OCI-LY7 (cell line): ENCODE results near the gene CPNE4. TPM values are rescaled to one million over a fixed set of nuclear protein-coding genes. Genes with fewer than 3 reads are reported as not detected.

ENCODE experiments used
- BruUV-seq: library from RNA; stranded (reverse); fragments of 400-500 nt; replicated peaks from 2 replicates; lab custom pipeline; 2021; lab: Mats Ljungman, UMichigan
- CTCF ChIA-PET: fragments of 300-600 bp; sonication (Branson Sonifier 250); formaldehyde crosslinking; loops from one replicate; lab custom pipeline; 2022; ENCODE audit warnings: antibody characterized with exemption; ENCODE audit not compliant: unreplicated experiment; lab: Charles Lee
- POLR2A ChIA-PET: fragments of 300-600 bp; sonication (Branson Sonifier 250); formaldehyde crosslinking; loops from one replicate; lab custom pipeline; 2022; ENCODE audit warnings: antibody characterized with exemption; lab: Charles Lee
- DNase-seq: peaks from one replicate; pipeline ENCODE4 v3.0.0-alpha.2; 2015; ENCODE audit warnings: low spot score
- H2AFZ ChIP-seq: fragments of 200-600 bp; sonication (generic), shearing (Covaris generic); 2 replicates; pipeline ENCODE4 v1.6.1; 2014; ENCODE audit warnings: mild to moderate bottlenecking, antibody characterized with exemption, low read length, moderate library complexity
- H3K27ac ChIP-seq: fragments of 200-600 bp; sonication (generic); 2 replicates; pipeline ENCODE4 v1.5.1; 2014; ENCODE audit warnings: mixed run types, low read depth, mild to moderate bottlenecking, moderate library complexity, low read length, inconsistent platforms; ENCODE audit not compliant: poor library complexity, severe bottlenecking
- H3K36me3 ChIP-seq: fragments of 200-600 bp; sonication (generic); 2 replicates; pipeline ENCODE4 v1.6.1; 2014; ENCODE audit warnings: mild to moderate bottlenecking, antibody characterized with exemption, low read length, moderate library complexity, mixed read lengths; ENCODE audit not compliant: insufficient read depth
- H3K4me1 ChIP-seq: fragments of 200-600 bp; sonication (generic); 2 replicates; pipeline ENCODE4 v1.5.1; 2014; ENCODE audit warnings: mild to moderate bottlenecking, low read length; ENCODE audit not compliant: insufficient read depth, poor library complexity, severe bottlenecking
- H3K4me2 ChIP-seq: fragments of 200-600 bp; sonication (generic); 2 replicates; pipeline ENCODE4 v1.6.1; 2014; ENCODE audit warnings: mild to moderate bottlenecking, low read length
- H3K4me3 ChIP-seq: fragments of 200-600 bp; sonication (generic); 2 replicates; pipeline ENCODE4 v1.5.1; 2014; ENCODE audit warnings: mild to moderate bottlenecking, low read depth, low read length; ENCODE audit not compliant: poor library complexity, severe bottlenecking
- H3K79me2 ChIP-seq: fragments of 200-600 bp; sonication (generic); 2 replicates; pipeline ENCODE4 v1.6.1; 2016; ENCODE audit warnings: low read depth, mild to moderate bottlenecking, low read length, moderate library complexity, mixed read lengths; ENCODE audit not compliant: insufficient read depth
- H3K9me2 ChIP-seq: fragments of 200-600 bp; sonication (generic); 2 replicates; pipeline ENCODE4 v1.6.1; 2016; ENCODE audit warnings: mild to moderate bottlenecking, low read length, mixed read lengths; ENCODE audit not compliant: insufficient read depth
- H3K9me3 ChIP-seq: fragments of 200-600 bp; sonication (generic); 2 replicates; pipeline ENCODE4 v1.6.1; 2014; ENCODE audit warnings: mild to moderate bottlenecking, mixed run types, low read length, mixed read lengths
- H4K20me1 ChIP-seq: fragments of 200-600 bp; sonication (generic); 2 replicates; pipeline ENCODE4 v1.6.1; 2014; ENCODE audit warnings: mild to moderate bottlenecking, antibody characterized with exemption, low read length, moderate library complexity, mixed read lengths; ENCODE audit not compliant: insufficient read depth
- EZH2phosphoT487 ChIP-seq: fragments of 200-600 bp; sonication (generic); IDR thresholded peaks from 2 replicates; pipeline ENCODE4 v1.6.1; 2018; ENCODE audit warnings: low read depth, borderline replicate concordance, mild to moderate bottlenecking, mixed run types, antibody characterized with exemption, low read length, moderate library complexity, mixed read lengths
- intact Hi-C: fragments of 100-400 bp; cut with micrococcal nuclease; formaldehyde crosslinking; loops from one replicate; pipeline ENCODE4 v1.10.0; 2022; ENCODE audit not compliant: unreplicated experiment
- total RNA-seq, 2 experiments: library from RNA; depleted of rRNA in 1 of 2; stranded (reverse); fragments of >200 nt in 1 of 2; shearing (Covaris generic) in 1 of 2; gene quantifications; 2 replicates each; pipeline ENCODE4 v1.2.3, GENCODE V29; 2014 to 2022
- TF ChIP-seq, protein P1 (sequence below): fragments of 200-600 bp; sonication (generic); conservative IDR thresholded peaks from 2 replicates; pipeline ENCODE4 v1.5.1; 2014; ENCODE audit warnings: mild to moderate bottlenecking, antibody characterized with exemption, low read length, moderate library complexity, mixed read lengths

Gene CPNE4
- total RNA-seq, 2 experiments from 2014 or later = not detected

DNA sequence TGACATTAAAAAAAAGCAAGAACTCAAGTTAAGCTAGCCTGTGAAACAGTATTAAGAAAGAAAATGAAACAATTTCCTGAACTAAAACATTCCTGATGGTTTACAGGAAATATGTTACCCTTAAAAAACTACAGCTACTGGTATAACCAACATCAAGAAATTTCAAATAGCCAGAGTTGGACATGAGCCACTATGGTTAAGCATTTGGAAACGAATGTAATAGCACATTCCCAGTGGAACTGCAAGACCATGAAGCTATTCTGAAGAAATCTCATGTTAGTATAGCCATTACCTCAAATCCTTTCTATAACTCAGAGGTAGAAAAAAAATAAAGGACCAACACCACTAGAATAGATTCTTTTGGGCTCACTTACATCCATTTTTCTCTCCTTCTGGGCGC is 30.2 kb downstream of the CPNE4 start:
- ChIA-PET POLR2A (interaction anchor here (0.7 kb wide), 1 partner anchor 11 kb away, joined by 4 read pairs; no protein-coding TSS in a partner anchor), CTCF (no interaction called here)
- H3K79me2 ChIP-seq = no peaks in the 10 kb centered on the region
- TF ChIP-seq, protein P1, sequence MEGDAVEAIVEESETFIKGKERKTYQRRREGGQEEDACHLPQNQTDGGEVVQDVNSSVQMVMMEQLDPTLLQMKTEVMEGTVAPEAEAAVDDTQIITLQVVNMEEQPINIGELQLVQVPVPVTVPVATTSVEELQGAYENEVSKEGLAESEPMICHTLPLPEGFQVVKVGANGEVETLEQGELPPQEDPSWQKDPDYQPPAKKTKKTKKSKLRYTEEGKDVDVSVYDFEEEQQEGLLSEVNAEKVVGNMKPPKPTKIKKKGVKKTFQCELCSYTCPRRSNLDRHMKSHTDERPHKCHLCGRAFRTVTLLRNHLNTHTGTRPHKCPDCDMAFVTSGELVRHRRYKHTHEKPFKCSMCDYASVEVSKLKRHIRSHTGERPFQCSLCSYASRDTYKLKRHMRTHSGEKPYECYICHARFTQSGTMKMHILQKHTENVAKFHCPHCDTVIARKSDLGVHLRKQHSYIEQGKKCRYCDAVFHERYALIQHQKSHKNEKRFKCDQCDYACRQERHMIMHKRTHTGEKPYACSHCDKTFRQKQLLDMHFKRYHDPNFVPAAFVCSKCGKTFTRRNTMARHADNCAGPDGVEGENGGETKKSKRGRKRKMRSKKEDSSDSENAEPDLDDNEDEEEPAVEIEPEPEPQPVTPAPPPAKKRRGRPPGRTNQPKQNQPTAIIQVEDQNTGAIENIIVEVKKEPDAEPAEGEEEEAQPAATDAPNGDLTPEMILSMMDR = no peak
- TF ChIP-seq EZH2phosphoT487 = no peak
- H4K20me1 ChIP-seq = no peaks in the 10 kb centered on the region
- H3K4me3 ChIP-seq = no peak overlapping the region
- H3K9me2 ChIP-seq = no peaks in the 10 kb centered on the region
- DNase-seq = no peak
- no peaks in the 10 kb centered on the region for H3K36me3 ChIP-seq
- H3K27ac ChIP-seq = no peak overlapping the region
- no TSS peak for BruUV-seq
- H3K4me2 ChIP-seq = no peak overlapping the region
- H2AFZ ChIP-seq = no peak overlapping the region
- no peaks in the 10 kb centered on the region for H3K9me3 ChIP-seq
- no peaks in the 10 kb centered on the region for H3K4me1 ChIP-seq
- intact Hi-C loops = no loop called here

DNA sequence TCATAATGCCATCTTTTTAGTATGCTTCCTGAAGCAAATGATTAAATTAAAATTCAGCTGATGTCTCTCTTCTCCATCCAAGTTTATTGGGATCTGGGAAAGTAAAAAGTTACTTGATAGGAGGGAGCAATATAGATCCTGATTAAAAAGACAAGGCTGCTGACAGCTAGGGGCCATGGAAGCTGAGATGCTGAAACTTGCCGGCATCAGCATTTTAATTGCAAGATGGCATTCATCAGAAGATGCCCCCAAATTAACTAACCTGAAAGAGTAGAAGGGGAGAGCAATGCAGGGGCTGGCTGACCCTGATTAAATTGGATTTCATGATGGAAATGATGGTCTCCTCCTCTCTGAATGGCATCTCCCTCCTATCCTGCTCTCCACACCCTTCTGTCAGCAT is 31.1 kb downstream of the CPNE4 start:
- Histone ChIP-seq H3K4me2 (no peak overlapping the region), H3K36me3 (no peaks in the 10 kb centered on the region), H3K79me2 (no peaks in the 10 kb centered on the region), H3K4me3 (no peak overlapping the region), H3K9me3 (no peaks in the 10 kb centered on the region), H4K20me1 (no peaks in the 10 kb centered on the region), H2AFZ (no peak overlapping the region), H3K27ac (no peak overlapping the region), H3K4me1 (no peaks in the 10 kb centered on the region), H3K9me2 (no peaks in the 10 kb centered on the region)
- no peak for TF ChIP-seq EZH2phosphoT487
- TF ChIP-seq, protein P1 = no peak
- no TSS peak for BruUV-seq
- intact Hi-C loops = no loop called here
- no peak for DNase-seq
- ChIA-PET CTCF (no interaction called here), POLR2A (no interaction called here)

DNA sequence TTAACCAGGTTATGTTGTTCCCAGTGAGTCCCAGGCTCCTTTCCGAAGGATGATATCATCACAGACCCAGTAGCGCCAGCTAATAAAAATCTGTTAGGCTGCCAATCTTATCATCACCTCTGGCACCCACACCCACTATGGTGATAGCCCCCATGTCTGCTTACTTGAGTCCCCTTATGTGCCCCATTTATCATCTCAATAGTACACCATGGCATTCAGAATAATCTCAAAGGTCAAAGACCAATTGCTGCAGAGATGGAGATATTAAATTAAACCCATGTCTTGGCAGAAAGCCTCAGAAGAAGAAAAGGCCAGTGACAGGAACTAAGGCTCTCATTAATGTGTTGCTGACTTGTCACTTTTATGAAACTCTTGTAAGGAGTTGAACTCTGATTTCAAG is 32.8 kb downstream of the CPNE4 start:
- no peak for DNase-seq
- Histone ChIP-seq H3K4me3 (no peak overlapping the region), H3K9me2 (no peaks in the 10 kb centered on the region), H3K4me2 (no peak overlapping the region), H2AFZ (no peak overlapping the region), H4K20me1 (no peaks in the 10 kb centered on the region), H3K4me1 (no peaks in the 10 kb centered on the region), H3K79me2 (no peaks in the 10 kb centered on the region), H3K9me3 (no peaks in the 10 kb centered on the region), H3K27ac (no peak overlapping the region), H3K36me3 (no peaks in the 10 kb centered on the region)
- no TSS peak for BruUV-seq
- TF ChIP-seq, protein P1 = no peak
- TF ChIP-seq EZH2phosphoT487 = no peak
- ChIA-PET POLR2A (no interaction called here), CTCF (no interaction called here)
- intact Hi-C loops = no loop called here
